A673 (cell line): ENCODE data around the gene ALG1. TPM values are rescaled to one million over a fixed set of nuclear protein-coding genes. Genes with fewer than 3 reads are reported as not detected.
A peak's percentile ranks its signal among the peaks of the same experiment; 100 is the strongest.

Experiments
- Bru-seq: library from RNA; stranded (reverse); fragments of 400-500 nt; gene quantifications from one replicate; lab custom pipeline; 2021; lab: Mats Ljungman, UMichigan
- BruChase-seq, 2 experiments: library from RNA; stranded (reverse); fragments of 400-500 nt; gene quantifications; one replicate each; lab custom pipeline; 2021; lab: Mats Ljungman, UMichigan
- BruUV-seq: library from RNA; stranded (reverse); fragments of 400-500 nt; replicated peaks from 2 replicates; lab custom pipeline; 2021; lab: Mats Ljungman, UMichigan
- CTCF ChIA-PET: fragments of 300-600 bp; sonication (Branson Sonifier 250); formaldehyde crosslinking; loops from one replicate; lab custom pipeline; 2022; ENCODE audit warnings: antibody characterized with exemption; lab: Charles Lee
- POLR2A ChIA-PET: fragments of 300-600 bp; sonication (Branson Sonifier 250); formaldehyde crosslinking; loops from one replicate; lab custom pipeline; 2022; ENCODE audit warnings: antibody characterized with exemption; ENCODE audit not compliant: low non-redundant PET; lab: Charles Lee
- DNase-seq: peaks from one replicate; pipeline ENCODE4 v3.0.0-alpha.2; 2015; ENCODE audit warnings: low spot score
- H3K27ac ChIP-seq: fragments of 200-600 bp; sonication (generic); 2 replicates; pipeline ENCODE4 v1.5.1; 2016; ENCODE audit warnings: mixed run types, low read depth, mild to moderate bottlenecking, mixed read lengths, antibody characterized with exemption, low read length; ENCODE audit not compliant: poor library complexity, severe bottlenecking
- H3K27me3 ChIP-seq: fragments of 200-600 bp; sonication (generic); replicated peaks from 2 replicates; pipeline ENCODE4 v1.6.1; 2017; ENCODE audit warnings: mixed run types, low read depth, mild to moderate bottlenecking, mixed read lengths, antibody characterized with exemption, low read length; ENCODE audit not compliant: insufficient read depth, poor library complexity
- H3K36me3 ChIP-seq: fragments of 200-600 bp; sonication (generic); 2 replicates; pipeline ENCODE4 v1.6.1; 2016; ENCODE audit warnings: mixed run types, mild to moderate bottlenecking, mixed read lengths, antibody characterized with exemption, low read length; ENCODE audit not compliant: insufficient read depth, poor library complexity, severe bottlenecking
- H3K4me1 ChIP-seq: fragments of 200-600 bp; sonication (generic); 2 replicates; pipeline ENCODE4 v1.6.1; 2017; ENCODE audit warnings: mixed run types, mild to moderate bottlenecking, mixed read lengths, antibody characterized with exemption, low read length; ENCODE audit not compliant: insufficient read depth, poor library complexity, severe bottlenecking
- H3K4me3 ChIP-seq: fragments of 200-600 bp; sonication (generic); 2 replicates; pipeline ENCODE4 v1.5.1; 2016; ENCODE audit warnings: low read depth, mixed run types, mild to moderate bottlenecking, mixed read lengths, low read length; ENCODE audit not compliant: poor library complexity, severe bottlenecking
- H3K9me3 ChIP-seq: fragments of 200-600 bp; sonication (generic); 2 replicates; pipeline ENCODE4 v1.6.1; 2016; ENCODE audit warnings: mixed run types, low read depth, mild to moderate bottlenecking, mixed read lengths, antibody characterized with exemption, low read length; ENCODE audit not compliant: poor library complexity, severe bottlenecking
- CTCF ChIP-seq: fragments of 300-800, 200-600 bp; sonication (generic); conservative IDR thresholded peaks from 2 replicates; pipeline ENCODE4 v1.5.1; 2017; ENCODE audit warnings: low read depth, mild to moderate bottlenecking, antibody characterized with exemption, low read length, moderate library complexity, mixed read lengths
- EZH2 ChIP-seq: fragments of 200-600 bp; sonication (generic); IDR thresholded peaks from 2 replicates; pipeline ENCODE4 v1.6.1; 2017; ENCODE audit warnings: borderline replicate concordance, low read depth, mild to moderate bottlenecking, mixed read lengths, antibody characterized with exemption, low read length; ENCODE audit not compliant: poor library complexity, severe bottlenecking
- intact Hi-C: fragments of 100-400 bp; cut with micrococcal nuclease; formaldehyde crosslinking; loops from one replicate; pipeline ENCODE4 v1.10.0; 2022; ENCODE audit not compliant: unreplicated experiment
- long read RNA-seq: library from polyadenylated mRNA; stranded (forward); transcript quantifications from one replicate; pipeline ENCODE4 v2.0.0, GENCODE V29; 2022
- total RNA-seq: library from RNA; stranded (reverse); gene quantifications from 2 replicates; pipeline ENCODE4 v1.2.3, GENCODE V29; 2021

Gene ALG1
- 29.5 and 29.8 TPM in 2 replicates for total RNA-seq
- percentile 51 among the genes with signal in this experiment for Bru-seq, nascent RNA
- percentile 49 among the genes with signal in this experiment for BruChase-seq, experiment 1, labeled RNA remaining after a 2-hour chase
- BruChase-seq, experiment 2, labeled RNA remaining after a 6-hour chase, result percentile 58 among the genes with signal in this experiment
- long read RNA-seq, transcript ALG1-201 (13 exons, 2,132 nt), result major isoform, 99 of 117 reads
- long read RNA-seq, partial matches to known transcripts, result 1 of 117 reads
- long read RNA-seq, other reads (novel, unspliced or antisense), result 16 of 117 reads

- peak; percentile 91 for DNase-seq
- peaks cover 12% of the 10 kb centered on the region for H3K27me3 ChIP-seq
- H3K36me3 ChIP-seq, result peaks cover 2% of the 10 kb centered on the region
- ChIA-PET POLR2A (interaction anchor here (0.6 kb wide), 1 partner anchor 41 kb away, joined by 3 read pairs; no protein-coding TSS in a partner anchor), CTCF (no interaction called here)
- TF ChIP-seq EZH2 (no peak), CTCF (no peak)
- intact Hi-C loops, result no loop called here
- TSS peak; percentile 42 for BruUV-seq
- peaks cover 3% of the 10 kb centered on the region for H3K4me1 ChIP-seq
- H3K27ac ChIP-seq, result peak within 1 kb of the TSS; percentile 57
- H3K4me3 ChIP-seq, result peak within 1 kb of the TSS; percentile 69
- no peaks in the 10 kb centered on the region for H3K9me3 ChIP-seq
Measured at GRCh38 chr16:5071681-5072333, at the start of gene ALG1. Gene ALG1 (plus strand): TSS chr16:5071843. CDS start chr16:5071850, 7 bp downstream.

GRCh38 chr16:5022521-5022920, 49.1 kb upstream of the ALG1 start:
- TF ChIP-seq EZH2 (no peak), CTCF (no peak)
- Histone ChIP-seq H3K36me3 (no peaks in the 10 kb centered on the region), H3K9me3 (no peaks in the 10 kb centered on the region), H3K27me3 (no peaks in the 10 kb centered on the region), H3K4me1 (no peaks in the 10 kb centered on the region), H3K27ac (no peak overlapping the region), H3K4me3 (no peak overlapping the region)
- no TSS peak for BruUV-seq
- DNase-seq, result no peak
- ChIA-PET CTCF (no interaction called here), POLR2A (no interaction called here)
- intact Hi-C loops, result no loop called here

GRCh38 chr16:5024632-5025031, 47.0 kb upstream of the ALG1 start:
- Histone ChIP-seq H3K27me3 (no peaks in the 10 kb centered on the region), H3K36me3 (no peaks in the 10 kb centered on the region), H3K27ac (no peak overlapping the region), H3K4me1 (no peaks in the 10 kb centered on the region), H3K4me3 (no peak overlapping the region), H3K9me3 (no peaks in the 10 kb centered on the region)
- ChIA-PET POLR2A (no interaction called here), CTCF (no interaction called here)
- no TSS peak for BruUV-seq
- no peak for TF ChIP-seq CTCF
- no peak for TF ChIP-seq EZH2
- intact Hi-C loops, result no loop called here
- DNase-seq, result peak; percentile 39
